ENCODE measurements around the gene CSRP2. TPM values are rescaled to one million over a fixed set of nuclear protein-coding genes. Genes with fewer than 3 reads are reported as not detected.

Gene CSRP2
- total RNA-seq, 1 experiment from 2014 or later: 7.8 TPM

DNA sequence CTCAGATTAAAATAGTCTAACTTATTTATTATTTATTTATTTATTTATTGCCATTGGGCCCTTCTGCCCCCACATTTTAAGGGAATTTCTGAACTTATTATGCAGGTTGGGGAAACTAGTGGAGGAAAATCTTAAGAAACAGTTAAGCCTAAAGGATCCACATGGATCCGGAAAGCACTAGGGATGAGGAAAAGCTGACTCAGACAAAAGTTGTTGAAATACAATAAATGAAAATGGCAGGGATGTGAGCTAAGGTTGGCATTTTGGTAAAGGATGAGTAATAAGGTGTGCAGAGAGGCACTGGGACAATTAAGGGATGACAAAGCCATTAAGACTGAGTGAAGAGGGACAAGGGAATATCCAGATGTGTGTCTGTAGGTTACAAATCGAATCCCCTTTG, 20.7 kb upstream of the CSRP2 start:
- no peak for ATAC-seq
- POLR2A ChIA-PET: no interaction called here

DNA sequence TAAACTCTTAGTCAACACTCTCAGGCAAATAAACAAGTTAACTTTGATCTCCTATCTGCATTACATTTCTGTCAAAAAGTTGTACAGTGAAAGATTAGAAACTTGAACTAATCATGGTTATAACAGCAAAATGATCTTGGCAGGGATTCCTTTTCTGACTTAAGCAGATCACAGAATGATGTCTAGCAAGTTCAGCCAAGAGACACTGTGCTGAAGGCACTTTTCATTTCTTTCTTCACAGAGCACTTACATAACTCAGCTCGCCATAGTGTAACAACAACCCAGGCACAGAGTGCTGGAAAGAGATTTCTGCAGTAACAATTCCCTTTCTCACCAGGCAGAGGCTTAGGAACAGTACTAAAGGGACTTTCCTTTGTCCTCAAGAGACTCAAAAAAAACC, 19.6 kb upstream of the CSRP2 start:
- Histone ChIP-seq H3K4me1 (ENCODE audit: control insufficient read depth, insufficient read depth, low read length) (no peaks in the 10 kb centered on the region), H3K27me3 (ENCODE audit: control insufficient read depth, insufficient read depth, low read length) (no peaks in the 10 kb centered on the region), H3K4me3 (ENCODE audit: low read depth in 2 of 2, low read length in 2 of 2) (no peak overlapping the region), H3K36me3 (ENCODE audit: control insufficient read depth, insufficient read depth, low read length) (no peaks in the 10 kb centered on the region), H3K9me3 (ENCODE audit: control insufficient read depth, insufficient read depth, low read depth, low read length) (peaks cover 8% of the 10 kb centered on the region), H3K27ac (ENCODE audit: low read length) (no peak overlapping the region)
- ChIA-PET POLR2A (no interaction called here), CTCF (no interaction called here)
- ATAC-seq (no peak), DNase-seq (ENCODE audit: low read depth, low spot score) (no peak)
- in situ Hi-C loops (cut with HindIII; ENCODE audit: low pct_unique_long_range_greater_than_20kb, low sequenced_read_pairs) (no loop called here), intact Hi-C loops (cut with micrococcal nuclease; ENCODE audit: unreplicated experiment) (no loop called here)
- TF ChIP-seq SIN3A (IDR thresholded peaks at IDR 0.05; ENCODE audit: borderline replicate concordance, insufficient read depth, low read depth, low read length) (no peak), TCF7L2 (IDR thresholded peaks at IDR 0.05; ENCODE audit: low read depth, low read length) (no peak), POLR2AphosphoS5 (IDR thresholded peaks at IDR 0.05; ENCODE audit: low read depth, low read length) (no peak)
- TF ChIP-seq, protein P1, sequence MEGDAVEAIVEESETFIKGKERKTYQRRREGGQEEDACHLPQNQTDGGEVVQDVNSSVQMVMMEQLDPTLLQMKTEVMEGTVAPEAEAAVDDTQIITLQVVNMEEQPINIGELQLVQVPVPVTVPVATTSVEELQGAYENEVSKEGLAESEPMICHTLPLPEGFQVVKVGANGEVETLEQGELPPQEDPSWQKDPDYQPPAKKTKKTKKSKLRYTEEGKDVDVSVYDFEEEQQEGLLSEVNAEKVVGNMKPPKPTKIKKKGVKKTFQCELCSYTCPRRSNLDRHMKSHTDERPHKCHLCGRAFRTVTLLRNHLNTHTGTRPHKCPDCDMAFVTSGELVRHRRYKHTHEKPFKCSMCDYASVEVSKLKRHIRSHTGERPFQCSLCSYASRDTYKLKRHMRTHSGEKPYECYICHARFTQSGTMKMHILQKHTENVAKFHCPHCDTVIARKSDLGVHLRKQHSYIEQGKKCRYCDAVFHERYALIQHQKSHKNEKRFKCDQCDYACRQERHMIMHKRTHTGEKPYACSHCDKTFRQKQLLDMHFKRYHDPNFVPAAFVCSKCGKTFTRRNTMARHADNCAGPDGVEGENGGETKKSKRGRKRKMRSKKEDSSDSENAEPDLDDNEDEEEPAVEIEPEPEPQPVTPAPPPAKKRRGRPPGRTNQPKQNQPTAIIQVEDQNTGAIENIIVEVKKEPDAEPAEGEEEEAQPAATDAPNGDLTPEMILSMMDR (IDR thresholded peaks at IDR 0.05): no peak
- TF ChIP-seq, protein P2, sequence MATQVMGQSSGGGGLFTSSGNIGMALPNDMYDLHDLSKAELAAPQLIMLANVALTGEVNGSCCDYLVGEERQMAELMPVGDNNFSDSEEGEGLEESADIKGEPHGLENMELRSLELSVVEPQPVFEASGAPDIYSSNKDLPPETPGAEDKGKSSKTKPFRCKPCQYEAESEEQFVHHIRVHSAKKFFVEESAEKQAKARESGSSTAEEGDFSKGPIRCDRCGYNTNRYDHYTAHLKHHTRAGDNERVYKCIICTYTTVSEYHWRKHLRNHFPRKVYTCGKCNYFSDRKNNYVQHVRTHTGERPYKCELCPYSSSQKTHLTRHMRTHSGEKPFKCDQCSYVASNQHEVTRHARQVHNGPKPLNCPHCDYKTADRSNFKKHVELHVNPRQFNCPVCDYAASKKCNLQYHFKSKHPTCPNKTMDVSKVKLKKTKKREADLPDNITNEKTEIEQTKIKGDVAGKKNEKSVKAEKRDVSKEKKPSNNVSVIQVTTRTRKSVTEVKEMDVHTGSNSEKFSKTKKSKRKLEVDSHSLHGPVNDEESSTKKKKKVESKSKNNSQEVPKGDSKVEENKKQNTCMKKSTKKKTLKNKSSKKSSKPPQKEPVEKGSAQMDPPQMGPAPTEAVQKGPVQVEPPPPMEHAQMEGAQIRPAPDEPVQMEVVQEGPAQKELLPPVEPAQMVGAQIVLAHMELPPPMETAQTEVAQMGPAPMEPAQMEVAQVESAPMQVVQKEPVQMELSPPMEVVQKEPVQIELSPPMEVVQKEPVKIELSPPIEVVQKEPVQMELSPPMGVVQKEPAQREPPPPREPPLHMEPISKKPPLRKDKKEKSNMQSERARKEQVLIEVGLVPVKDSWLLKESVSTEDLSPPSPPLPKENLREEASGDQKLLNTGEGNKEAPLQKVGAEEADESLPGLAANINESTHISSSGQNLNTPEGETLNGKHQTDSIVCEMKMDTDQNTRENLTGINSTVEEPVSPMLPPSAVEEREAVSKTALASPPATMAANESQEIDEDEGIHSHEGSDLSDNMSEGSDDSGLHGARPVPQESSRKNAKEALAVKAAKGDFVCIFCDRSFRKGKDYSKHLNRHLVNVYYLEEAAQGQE (IDR thresholded peaks at IDR 0.05; ENCODE audit: insufficient read depth in 1 of 2, low read depth in 2 of 2, low read length in 1 of 2): no peak
- BruUV-seq (replicated peaks): no TSS peak

More for the DNA sequence above, 20.7 kb upstream of the CSRP2 start:
- Histone ChIP-seq H3K36me3 (ENCODE audit: control insufficient read depth, insufficient read depth, low read length) (no peaks in the 10 kb centered on the region), H3K9me3 (ENCODE audit: control insufficient read depth, insufficient read depth, low read depth, low read length) (no peaks in the 10 kb centered on the region), H3K4me1 (ENCODE audit: control insufficient read depth, insufficient read depth, low read length) (no peaks in the 10 kb centered on the region), H3K27ac (ENCODE audit: low read length) (no peak overlapping the region), H3K4me3 (ENCODE audit: low read depth in 2 of 2, low read length in 2 of 2) (no peak overlapping the region), H3K27me3 (ENCODE audit: control insufficient read depth, insufficient read depth, low read length) (no peaks in the 10 kb centered on the region)
- CTCF ChIA-PET: no interaction called here
- in situ Hi-C loops (cut with HindIII; ENCODE audit: low pct_unique_long_range_greater_than_20kb, low sequenced_read_pairs): no loop called here
- BruUV-seq (replicated peaks): no TSS peak
- no peak for TF ChIP-seq POLR2AphosphoS5 (IDR thresholded peaks at IDR 0.05; ENCODE audit: low read depth, low read length)
- TF ChIP-seq, protein P1 (IDR thresholded peaks at IDR 0.05): no peak
- no peak for TF ChIP-seq TCF7L2 (IDR thresholded peaks at IDR 0.05; ENCODE audit: low read depth, low read length)
- TF ChIP-seq, protein P2 (IDR thresholded peaks at IDR 0.05; ENCODE audit: insufficient read depth in 1 of 2, low read depth in 2 of 2, low read length in 1 of 2): no peak
- no peak for TF ChIP-seq SIN3A (IDR thresholded peaks at IDR 0.05; ENCODE audit: borderline replicate concordance, insufficient read depth, low read depth, low read length)
- DNase-seq (ENCODE audit: low read depth, low spot score): no peak
- intact Hi-C loops (cut with micrococcal nuclease; ENCODE audit: unreplicated experiment): no loop called here

Measured in Panc1 (cell line).